Esophagus muscularis mucosa (tissue), 4 donors: ENCODE measurements around the gene FCSK.

Experiments used
- EP300 ChIP-seq: sonication (generic); formaldehyde crosslinking; IDR thresholded peaks from one replicate; pipeline ENCODE4 v1.6.1; 2017; ENCODE audit warnings: antibody characterized with exemption
- POLR2AphosphoS5 ChIP-seq, 2 donors: sonication (generic); formaldehyde crosslinking; IDR thresholded peaks; one replicate each; pipeline ENCODE4 v1.6.1; 2017; ENCODE audit warnings: antibody characterized with exemption in 2 of 2
- TF ChIP-seq, protein P1 (sequence below), 3 experiments: fragments of 200-600 bp in 2 of 3; fragments of 450-650 bp in 1 of 3; sonication (generic) in 2 of 3; IDR thresholded peaks; one replicate each; pipeline ENCODE4 v1.5.1; 2017 to 2019; ENCODE audit warnings: antibody characterized with exemption in 3 of 3, mild to moderate bottlenecking in 2 of 3, moderate library complexity in 1 of 3

GRCh38 chr16:70523743-70524398 lies 69.5 kb downstream of the FCSK start, which contains the start of gene SF3B3:
- TF ChIP-seq EP300 = no peak
- TF ChIP-seq, protein P1, sequence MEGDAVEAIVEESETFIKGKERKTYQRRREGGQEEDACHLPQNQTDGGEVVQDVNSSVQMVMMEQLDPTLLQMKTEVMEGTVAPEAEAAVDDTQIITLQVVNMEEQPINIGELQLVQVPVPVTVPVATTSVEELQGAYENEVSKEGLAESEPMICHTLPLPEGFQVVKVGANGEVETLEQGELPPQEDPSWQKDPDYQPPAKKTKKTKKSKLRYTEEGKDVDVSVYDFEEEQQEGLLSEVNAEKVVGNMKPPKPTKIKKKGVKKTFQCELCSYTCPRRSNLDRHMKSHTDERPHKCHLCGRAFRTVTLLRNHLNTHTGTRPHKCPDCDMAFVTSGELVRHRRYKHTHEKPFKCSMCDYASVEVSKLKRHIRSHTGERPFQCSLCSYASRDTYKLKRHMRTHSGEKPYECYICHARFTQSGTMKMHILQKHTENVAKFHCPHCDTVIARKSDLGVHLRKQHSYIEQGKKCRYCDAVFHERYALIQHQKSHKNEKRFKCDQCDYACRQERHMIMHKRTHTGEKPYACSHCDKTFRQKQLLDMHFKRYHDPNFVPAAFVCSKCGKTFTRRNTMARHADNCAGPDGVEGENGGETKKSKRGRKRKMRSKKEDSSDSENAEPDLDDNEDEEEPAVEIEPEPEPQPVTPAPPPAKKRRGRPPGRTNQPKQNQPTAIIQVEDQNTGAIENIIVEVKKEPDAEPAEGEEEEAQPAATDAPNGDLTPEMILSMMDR (IDR thresholded peaks at IDR 0.05) = no peak
- peak; percentile 62 to 70 for TF ChIP-seq POLR2AphosphoS5 (IDR thresholded peaks at IDR 0.05)
